IPS-NIHi7 (cell line): ENCODE results near the gene HOXA10.

Experiments
- DNase-seq: peaks from one replicate; pipeline ENCODE4 v3.0.0; 2012; ENCODE audit warnings: mixed read lengths; ENCODE audit errors: extremely low spot score

The HOXA10 gene

DNA sequence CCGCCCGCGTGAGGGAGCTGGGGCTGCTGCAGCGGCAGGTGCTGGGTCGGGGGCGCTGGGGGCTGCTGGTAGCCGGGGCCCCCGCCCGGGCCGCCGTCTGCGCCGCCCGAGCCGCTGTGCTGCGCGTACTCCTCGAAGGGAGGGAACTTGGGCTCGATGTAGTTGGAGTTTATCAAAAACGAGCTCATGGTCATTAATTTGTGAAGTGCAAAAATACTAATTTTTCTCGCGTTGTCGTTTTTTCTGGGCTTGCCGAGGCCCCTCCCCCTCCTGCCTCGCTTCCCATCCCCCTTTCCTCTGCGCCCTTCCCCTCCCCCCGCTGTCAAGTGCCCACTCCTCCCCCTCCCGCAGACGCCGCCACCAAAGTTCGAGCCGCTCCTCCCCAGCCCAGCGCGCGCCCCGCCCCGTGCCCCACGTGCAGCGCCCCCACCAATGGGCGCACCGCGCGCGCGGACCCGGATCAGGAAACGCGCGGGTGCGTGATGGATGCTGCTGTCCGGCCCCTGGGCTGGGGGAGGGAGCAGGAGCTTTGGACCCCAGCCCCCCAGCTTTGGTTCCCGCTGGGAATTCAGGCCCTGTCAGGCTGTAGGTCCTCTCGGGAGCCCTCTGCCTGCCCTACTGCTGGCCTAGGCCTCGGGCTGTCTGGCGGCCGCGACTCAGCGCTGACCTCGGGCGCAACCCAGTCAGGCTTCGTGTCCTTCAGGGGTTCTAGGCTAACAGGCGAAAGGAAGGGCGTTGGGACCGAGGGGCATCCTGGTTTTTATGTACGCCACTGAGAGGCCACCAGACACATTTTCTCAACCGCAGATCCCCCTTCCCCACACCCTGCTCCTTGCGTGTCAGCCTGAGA, 43.4 kb downstream of the HOXA10 start, which contains the start of gene HOXA4:
Gene HOXA4, minus strand, starts transcription at position 218 of the 850 bp plus-strand sequence. Its CDS starts 24 bp downstream, at position 194.
- peak; percentile 78 for DNase-seq

DNA sequence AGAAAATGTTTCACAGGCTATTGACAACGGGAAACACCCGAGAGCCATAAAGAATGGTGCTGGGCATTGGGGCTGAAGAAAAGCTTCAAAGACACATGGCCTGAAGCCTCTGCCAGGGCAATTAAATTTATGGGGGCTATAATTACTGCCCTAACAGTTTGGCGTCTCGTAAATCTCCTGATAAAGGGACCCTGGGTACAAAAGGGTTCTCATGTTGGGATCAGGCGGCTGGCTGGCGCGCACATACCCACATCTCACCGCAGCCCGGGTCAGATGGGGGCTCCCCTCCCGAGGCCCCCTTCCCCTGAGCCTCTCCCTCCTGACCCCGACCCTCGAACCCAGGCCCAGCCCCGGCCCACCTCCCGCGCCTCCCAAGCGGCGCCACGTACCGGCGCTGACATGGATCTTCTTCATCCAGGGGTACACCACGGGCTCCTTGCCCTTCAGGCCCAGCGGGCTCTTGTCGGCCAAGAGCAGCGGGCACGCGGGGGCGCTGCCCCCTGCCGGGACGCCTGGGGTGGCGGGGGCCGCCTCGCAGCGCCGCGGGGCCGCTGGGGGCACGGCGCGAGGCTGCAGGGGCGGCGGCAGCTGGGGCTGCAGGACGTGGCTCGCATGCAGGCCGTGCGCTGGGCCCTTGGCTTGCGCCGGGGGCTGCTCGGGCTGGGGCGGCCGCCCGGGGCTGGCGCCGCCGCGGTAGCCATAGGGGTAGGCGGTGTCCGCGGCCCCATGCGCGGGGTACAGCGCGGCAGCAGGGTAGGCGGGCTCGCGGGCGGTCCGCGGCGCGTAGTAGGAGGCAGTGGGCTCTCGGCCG, 44.2 kb downstream of the HOXA10 start:
- DNase-seq = no peak

DNA sequence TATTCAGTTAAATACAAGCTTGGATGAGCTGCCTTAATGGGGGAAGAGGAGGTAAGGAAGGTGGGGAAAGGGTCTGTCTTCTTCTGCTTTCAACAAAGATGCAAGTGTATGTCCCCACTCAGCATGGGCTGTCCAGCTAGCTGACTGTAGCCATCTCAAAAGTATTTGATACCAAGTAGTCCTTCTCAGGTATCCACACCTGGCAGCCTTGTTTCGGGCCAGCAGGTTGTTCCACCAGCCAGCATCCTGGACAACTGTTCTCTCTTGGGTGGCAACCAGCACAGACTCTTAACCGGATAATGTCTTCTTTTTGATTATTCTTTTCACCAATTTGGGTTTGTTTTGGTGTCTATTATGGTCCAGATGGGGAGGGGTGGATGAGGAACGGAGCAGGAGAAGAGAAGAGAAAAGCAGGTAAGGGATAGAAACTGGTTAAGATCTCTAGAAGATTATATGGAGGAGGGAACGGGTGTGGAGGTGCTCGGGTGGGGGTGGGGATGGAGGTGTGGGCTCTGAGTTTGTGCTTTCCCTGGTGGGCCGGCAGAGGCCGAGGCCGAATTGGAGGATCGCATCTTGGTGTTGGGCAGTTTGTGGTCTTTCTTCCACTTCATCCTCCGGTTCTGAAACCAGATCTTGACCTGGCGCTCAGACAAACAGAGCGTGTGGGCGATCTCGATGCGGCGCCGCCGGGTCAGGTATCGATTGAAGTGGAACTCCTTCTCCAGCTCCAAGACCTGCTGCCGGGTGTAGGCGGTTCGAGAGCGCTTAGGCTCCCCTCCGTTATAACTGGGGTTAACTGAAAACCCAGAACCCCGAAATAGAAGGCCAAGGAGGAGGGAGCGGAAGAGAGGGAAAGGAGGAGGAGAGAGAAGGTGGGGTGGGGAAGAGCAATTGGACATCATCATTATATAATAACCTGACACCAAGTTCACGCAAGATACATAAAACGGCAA, 45.1 kb downstream of the HOXA10 start:
- no peak for DNase-seq

DNA sequence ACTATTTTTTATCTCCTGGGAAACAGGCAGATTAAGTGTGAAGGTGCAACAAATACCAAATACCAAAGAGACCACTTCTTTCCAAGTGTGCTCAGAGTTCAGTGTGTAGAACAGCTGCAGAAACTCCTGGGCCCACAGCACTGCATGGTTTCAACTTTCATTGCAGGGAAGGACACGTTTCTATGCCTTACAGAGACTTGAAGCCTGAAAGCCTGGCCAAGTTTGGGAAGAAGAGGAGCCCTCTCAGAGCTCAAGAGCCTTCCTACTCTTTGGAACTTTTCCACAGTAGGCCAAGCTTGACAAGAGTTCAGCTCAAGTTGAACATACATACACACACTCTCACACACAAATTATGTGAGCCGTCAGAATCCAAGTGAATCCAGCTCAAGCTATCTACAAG, 46.1 kb downstream of the HOXA10 start:
- DNase-seq = no peak

DNA sequence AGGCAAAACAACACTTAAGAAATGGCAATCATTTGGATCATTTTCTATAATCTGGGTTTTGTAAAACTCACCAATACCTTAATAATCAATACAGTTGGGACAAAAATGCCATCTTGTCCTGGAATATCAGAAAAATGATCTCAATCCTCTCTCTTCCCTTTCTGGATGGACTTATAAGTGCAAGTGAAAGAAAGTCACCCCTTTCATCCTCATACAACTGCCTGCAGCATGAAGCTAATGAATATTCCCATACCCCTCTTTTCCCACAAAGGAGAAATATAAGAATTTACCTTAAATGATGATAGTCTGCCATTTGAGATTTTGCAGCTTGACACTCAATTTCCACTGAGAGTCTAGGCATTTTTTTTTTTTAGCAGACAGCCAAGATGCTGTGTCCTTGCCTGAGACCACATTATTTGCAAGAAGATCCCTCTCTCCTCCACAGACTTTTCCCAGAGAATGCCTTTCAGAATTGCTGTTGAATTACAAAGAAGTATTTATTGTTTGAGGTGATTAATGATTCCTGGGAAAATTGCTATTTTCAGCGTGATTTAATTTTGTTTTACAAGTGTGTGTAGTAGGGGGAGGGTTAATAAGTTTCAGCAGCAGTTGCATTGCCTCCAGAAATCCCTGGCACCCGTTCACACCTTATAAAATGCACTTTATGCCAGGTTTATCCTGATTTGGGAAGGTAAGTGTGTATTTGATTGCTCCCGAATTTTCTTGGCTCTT, 47.4 kb downstream of the HOXA10 start:
- DNase-seq = no peak

- DNase-seq = no peak
These were observed 48.1 kb downstream of the HOXA10 start for GRCh38 chr7:27125986-27126394.

DNA sequence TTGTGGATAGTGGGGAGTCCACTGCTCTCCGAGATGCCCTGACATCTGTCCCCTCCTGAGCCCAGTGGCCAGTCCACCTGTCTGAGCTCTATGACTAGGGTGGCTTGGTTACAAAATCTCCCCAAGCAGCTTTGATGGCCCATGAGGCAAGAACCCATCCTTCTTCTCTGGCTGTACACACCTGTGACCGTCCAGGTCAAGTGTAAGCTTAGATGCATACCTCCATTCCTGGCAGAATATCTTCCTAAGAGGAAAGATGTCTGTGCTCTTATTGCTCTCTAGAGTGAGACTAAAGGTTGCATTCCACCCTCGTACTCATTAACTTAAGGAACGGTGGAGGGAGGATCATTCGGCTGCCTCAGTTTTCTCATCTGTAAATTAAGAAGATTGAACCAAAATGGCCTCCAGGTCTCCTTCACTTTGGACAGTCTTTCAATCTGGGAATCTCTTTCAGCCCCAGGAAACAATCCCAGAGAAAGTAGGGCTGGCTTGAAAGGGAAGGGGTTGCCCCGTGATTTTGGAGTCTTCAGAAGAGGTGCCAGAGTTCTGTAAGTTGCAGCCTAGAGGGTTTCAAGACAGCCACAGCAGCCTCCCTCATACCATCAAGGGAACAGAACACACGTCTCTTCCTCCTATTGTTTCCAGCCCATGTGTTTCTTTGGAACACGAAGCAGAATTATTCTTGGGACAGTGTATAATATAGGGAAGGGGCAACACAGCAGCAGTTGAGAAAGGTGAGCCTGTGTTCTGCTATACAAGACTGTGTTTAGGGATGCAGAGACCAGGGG, 49.0 kb downstream of the HOXA10 start:
- DNase-seq = no peak

DNA sequence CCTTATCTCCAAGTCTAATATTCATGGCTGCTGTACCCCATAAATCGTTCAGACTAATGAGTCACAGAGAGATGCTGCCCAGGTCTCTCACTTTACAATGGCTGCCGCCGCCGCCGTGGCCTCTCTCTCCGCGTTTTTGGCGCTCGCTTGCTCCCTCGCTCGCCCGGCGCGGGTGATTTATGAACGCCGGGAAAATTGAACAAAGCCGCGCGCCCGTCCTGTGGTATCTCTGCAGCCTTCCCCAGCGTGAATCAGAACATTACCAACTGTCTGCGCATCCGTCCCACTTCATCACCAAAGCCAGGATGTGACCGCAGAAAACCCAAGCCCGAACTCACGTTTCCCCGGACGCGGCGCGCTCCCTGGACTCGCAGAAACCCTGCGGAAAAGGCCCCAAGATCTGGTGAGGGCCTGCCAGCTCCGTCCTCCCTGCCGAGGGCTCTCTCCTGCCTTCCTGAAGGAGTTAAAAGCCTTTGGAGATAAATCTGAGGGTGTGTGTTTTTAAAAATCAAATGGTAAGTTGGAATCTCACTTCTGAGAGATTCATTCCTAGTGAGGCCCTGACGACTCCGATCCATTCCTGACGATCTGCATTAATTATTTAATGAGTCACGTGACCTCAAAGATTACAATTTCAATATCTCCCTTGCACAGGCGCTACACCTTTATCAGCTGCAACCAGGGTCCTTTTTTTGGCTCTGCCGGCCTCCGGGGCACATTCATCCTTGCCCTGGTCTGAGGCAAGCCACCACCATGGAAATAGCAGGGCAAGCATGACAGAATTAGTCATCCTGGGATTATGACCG, 49.8 kb downstream of the HOXA10 start:
- DNase-seq = no peak

DNA sequence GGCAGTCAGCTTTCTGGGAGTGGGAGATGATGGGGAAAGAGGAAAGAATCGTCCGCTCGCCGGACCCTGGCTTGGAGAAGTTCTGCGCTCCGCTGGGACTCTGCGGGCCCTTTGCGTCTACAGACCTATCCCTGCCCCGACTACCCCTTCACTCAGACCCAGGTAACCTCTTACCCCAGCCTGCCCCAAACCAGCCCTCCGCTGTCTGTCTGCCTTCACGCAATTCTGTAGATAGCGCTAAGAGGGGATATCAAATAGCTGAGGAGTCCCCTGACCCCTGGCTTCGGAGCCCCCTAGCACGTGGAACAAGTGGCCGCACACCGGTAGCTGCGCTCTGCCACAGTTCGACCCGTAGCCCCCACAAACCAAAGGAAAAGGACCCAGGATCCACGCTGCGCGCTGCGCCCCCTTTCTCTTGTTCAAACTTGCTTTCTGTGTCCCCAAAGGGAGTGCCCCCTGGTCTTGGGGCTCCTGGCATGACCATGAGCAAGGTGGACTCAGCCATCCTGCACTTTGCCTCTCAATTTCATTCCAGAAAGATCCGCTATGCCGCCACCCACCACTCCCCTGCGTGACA, 50.6 kb downstream of the HOXA10 start:
- no peak for DNase-seq

DNA sequence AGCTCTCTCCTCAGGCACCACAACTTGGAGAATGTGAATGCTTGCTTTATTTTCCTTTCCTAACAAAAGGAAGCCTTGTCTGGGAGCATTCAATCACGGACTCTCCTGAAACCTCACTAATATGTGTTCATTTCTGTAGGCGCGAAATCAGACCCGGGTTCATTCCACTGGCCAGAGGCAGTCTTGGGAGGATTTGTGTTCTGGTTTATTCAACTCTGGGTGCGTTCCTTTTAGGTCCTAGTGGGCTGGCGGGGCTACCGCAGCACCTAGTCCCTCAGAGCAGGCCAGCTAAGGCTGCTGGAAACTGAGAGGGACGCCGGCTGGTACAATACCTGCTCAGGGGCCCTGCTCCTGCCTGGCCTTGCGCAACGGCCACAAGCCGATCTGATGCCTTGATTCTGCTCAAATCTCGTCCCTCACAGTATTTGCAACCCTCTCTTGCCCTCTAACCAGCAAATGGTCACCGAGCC, 51.1 kb downstream of the HOXA10 start:
- DNase-seq = no peak

DNA sequence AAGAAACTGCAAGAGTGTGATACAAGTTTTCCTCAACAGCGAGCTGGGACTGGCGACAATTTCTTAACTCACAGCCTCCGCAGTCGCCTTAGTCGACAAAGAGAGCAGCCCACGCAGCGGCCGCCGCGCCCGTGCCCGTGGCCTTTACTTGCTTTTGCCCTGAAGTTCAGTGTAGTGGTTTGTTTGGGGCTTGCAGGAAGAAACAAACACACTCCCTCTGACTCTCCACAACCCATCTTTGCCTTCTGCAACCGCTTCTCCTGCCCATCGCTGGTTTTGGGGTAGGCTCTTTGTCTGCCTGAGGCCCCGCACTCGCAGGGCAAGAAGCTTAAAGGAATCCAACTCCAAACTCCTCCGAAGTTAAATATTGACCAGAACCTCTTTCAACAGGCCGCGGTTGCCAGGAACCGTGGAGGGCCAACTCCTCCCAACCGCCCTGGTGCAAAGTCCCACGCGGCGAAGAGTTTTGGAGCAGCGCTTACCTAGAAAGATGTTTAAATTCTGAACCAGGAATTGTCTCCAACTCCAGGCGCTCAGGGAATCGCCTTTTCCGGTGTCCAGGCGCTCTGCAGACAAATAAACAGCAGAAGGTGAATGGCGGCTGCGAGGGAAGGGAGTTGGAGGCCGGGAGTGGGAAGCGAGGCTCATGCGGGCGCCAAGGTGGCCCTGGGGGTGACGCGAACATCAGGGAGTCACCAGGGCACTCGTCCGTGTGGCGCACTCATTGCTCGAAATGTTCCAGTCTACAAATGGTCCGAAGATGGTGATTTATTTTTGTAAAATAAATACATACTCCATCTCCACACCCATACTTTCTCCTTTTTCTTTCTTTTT, 51.8 kb downstream of the HOXA10 start:
- DNase-seq = no peak

- DNase-seq = no peak
These were observed 52.4 kb downstream of the HOXA10 start for GRCh38 chr7:27121684-27122076.
